HG02642 (cell line): Measurements from ENCODE around the gene ZNF407.

Experiments used
- ATAC-seq: cut with Tn5 transposase; IDR thresholded peaks from one replicate; pipeline ENCODE4 v1.9.1; 2021; ENCODE audit warnings: mild to moderate bottlenecking; ENCODE audit not compliant: unreplicated experiment, poor library complexity

ZNF407 gene

GRCh38 chr18:74817576-74817975 lies 219.9 kb downstream of the ZNF407 start:
- no peak for ATAC-seq

- ATAC-seq: no peak
Observed at GRCh38 chr18:74818516-74819175, 221.0 kb downstream of the ZNF407 start.

- no peak for ATAC-seq
Observed at GRCh38 chr18:74819433-74820059, 221.9 kb downstream of the ZNF407 start.

- ATAC-seq: no peak
Observed at GRCh38 chr18:74820160-74820780, 222.6 kb downstream of the ZNF407 start.

GRCh38 chr18:74825460-74825859 lies 227.8 kb downstream of the ZNF407 start:
- ATAC-seq: no peak

- no peak for ATAC-seq
Observed at GRCh38 chr18:74826572-74826971, 228.9 kb downstream of the ZNF407 start.

GRCh38 chr18:74828200-74828599 lies 230.5 kb downstream of the ZNF407 start:
- ATAC-seq: no peak

- ATAC-seq: no peak
Observed at GRCh38 chr18:74831571-74832250, 234.0 kb downstream of the ZNF407 start.

- no peak for ATAC-seq
Observed at GRCh38 chr18:74832381-74832780, 234.7 kb downstream of the ZNF407 start.

GRCh38 chr18:74832999-74833398 lies 235.3 kb downstream of the ZNF407 start:
- no peak for ATAC-seq

- ATAC-seq: no peak
Observed at GRCh38 chr18:74834424-74835309, 237.0 kb downstream of the ZNF407 start.

- no peak for ATAC-seq
Observed at GRCh38 chr18:74836296-74837139, 238.8 kb downstream of the ZNF407 start.

- no peak for ATAC-seq
Observed at GRCh38 chr18:74840492-74841167, 243.0 kb downstream of the ZNF407 start.

- ATAC-seq: no peak
Observed at GRCh38 chr18:74841248-74841647, 243.6 kb downstream of the ZNF407 start.

GRCh38 chr18:74849301-74849700 lies 251.6 kb downstream of the ZNF407 start:
- no peak for ATAC-seq

- no peak for ATAC-seq
Observed at GRCh38 chr18:74856434-74856833, 258.8 kb downstream of the ZNF407 start.

- no peak for ATAC-seq
Observed at GRCh38 chr18:74856928-74857327, 259.3 kb downstream of the ZNF407 start.

- no peak for ATAC-seq
Observed at GRCh38 chr18:74857901-74858300, 260.2 kb downstream of the ZNF407 start.

GRCh38 chr18:74861154-74861553 lies 263.5 kb downstream of the ZNF407 start:
- ATAC-seq: no peak
